T-helper 17 cell (primary cell): ENCODE results near the gene FHOD3. TPM values are rescaled to one million over a fixed set of nuclear protein-coding genes. Genes with fewer than 3 reads are reported as not detected.

Source experiments
- ATAC-seq: fragments of 150-1000 bp; cut with Tn5 transposase; 2 replicates; pipeline ENCODE4 v1.10.0; 2021; ENCODE audit warnings: mild to moderate bottlenecking, moderate library complexity
- DNase-seq, 3 donors: peaks; one replicate each; pipeline versions ENCODE4 v3.0.0 to v3.0.0-alpha.2; 2020 to 2021
- H3K9me3 ChIP-seq: one replicate; pipeline ENCODE4 v1.7.0; 2013; ENCODE audit warnings: low read length, mild to moderate bottlenecking; ENCODE audit not compliant: control insufficient read depth, poor library complexity, severe bottlenecking
- H3K27ac Mint-ChIP-seq: one replicate; pipeline ENCODE4 v1.8.0; 2022; ENCODE audit warnings: mild to moderate bottlenecking, moderate library complexity, mixed read lengths
- H3K27me3 Mint-ChIP-seq: one replicate; pipeline ENCODE4 v1.8.0; 2022; ENCODE audit warnings: mixed read lengths
- H3K36me3 Mint-ChIP-seq: one replicate; pipeline ENCODE4 v1.8.0; 2022; ENCODE audit warnings: low read depth, mixed read lengths
- H3K4me1 Mint-ChIP-seq: one replicate; pipeline ENCODE4 v1.8.0; 2022; ENCODE audit warnings: mild to moderate bottlenecking, mixed read lengths
- H3K4me3 Mint-ChIP-seq: one replicate; pipeline ENCODE4 v1.8.0; 2022; ENCODE audit warnings: mild to moderate bottlenecking, moderate library complexity, mixed read lengths
- total RNA-seq, 4 donors: library from RNA in 2 of 4; stranded (reverse) in 2 of 4; gene quantifications; one replicate each; pipeline ENCODE4 v1.2.3 and lab custom pipeline; 2022 to 2026

FHOD3 gene
- total RNA-seq, 2 donors from 2014 or later = not detected

- Mint-ChIP-seq H3K4me3 (no peak overlapping the region), H3K4me1 (no peaks in the 10 kb centered on the region), H3K27me3 (peaks cover 17% of the 10 kb centered on the region), H3K27ac (no peak overlapping the region), H3K36me3 (no peaks in the 10 kb centered on the region)
- no peak for DNase-seq
- no peak for ATAC-seq
- H3K9me3 ChIP-seq = no peaks in the 10 kb centered on the region
These were observed 332.3 kb downstream of the FHOD3 start for GRCh38 chr18:36629836-36630235.

- H3K9me3 ChIP-seq = no peaks in the 10 kb centered on the region
- Mint-ChIP-seq H3K27me3 (peaks cover 13% of the 10 kb centered on the region), H3K4me1 (no peaks in the 10 kb centered on the region), H3K27ac (no peak overlapping the region), H3K36me3 (no peaks in the 10 kb centered on the region), H3K4me3 (no peak overlapping the region)
- no peak for ATAC-seq
- DNase-seq = no peak
These were observed 333.4 kb downstream of the FHOD3 start for GRCh38 chr18:36630917-36631316.

DNA sequence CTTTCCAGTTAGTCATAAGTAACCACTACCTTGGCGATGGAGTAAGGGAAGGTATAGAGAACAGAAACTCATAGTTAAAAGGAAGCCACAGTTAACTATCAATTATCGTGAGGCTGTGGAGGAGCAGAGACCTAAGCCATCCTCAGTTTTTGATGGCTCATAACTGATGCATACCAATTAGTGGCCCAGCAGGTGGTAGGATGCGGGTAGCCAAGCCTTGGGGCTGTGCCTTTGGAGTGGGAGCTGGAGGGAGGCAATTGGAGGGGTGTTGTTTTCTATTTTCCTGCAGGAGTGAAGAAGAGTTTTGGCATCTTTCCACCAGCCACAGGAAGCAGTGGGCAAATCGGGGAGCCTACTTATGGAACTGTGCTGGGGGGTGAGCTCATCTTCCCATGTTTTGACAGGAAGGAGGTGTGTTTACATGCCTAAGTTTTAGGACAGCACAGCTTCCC is 336.5 kb downstream of the FHOD3 start:
- no peak overlapping the region for H3K4me3 Mint-ChIP-seq
- no peak for ATAC-seq
- no peak for DNase-seq
- H3K36me3 Mint-ChIP-seq = no peaks in the 10 kb centered on the region
- H3K27ac Mint-ChIP-seq = no peak overlapping the region
- H3K27me3 Mint-ChIP-seq = peaks cover 28% of the 10 kb centered on the region
- H3K4me1 Mint-ChIP-seq = no peaks in the 10 kb centered on the region
- H3K9me3 ChIP-seq = no peaks in the 10 kb centered on the region

DNA sequence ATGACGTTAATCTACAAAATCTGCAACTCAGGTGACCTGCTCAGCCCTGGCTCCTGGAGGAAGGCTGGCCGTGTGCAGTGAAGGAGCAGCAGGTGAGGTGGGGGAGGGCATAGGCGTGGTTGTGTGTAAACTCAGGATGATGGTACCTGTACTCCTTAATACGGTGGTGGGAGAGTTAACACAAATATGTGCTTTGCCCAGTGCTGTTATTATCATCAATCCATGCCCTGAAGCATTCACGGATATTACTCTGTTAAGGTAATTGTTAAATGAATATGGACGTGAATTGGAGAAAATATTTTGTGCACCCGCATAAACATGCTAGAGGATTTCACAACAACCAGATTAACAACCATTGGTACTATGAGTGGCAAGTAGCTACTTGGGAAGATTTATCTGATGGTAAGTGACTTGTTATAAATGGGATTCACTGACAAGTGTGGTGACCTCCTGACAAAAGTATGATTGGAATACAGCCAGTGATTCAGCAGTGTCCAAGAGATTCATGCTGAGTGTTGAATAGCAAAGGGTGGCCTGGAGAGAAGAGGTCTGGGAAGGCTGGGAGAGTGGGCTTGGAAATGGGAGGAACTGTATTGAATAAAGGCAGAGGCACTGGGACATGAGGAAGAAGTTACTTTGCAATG is 337.2 kb downstream of the FHOD3 start:
- Mint-ChIP-seq H3K4me3 (no peak overlapping the region), H3K36me3 (no peaks in the 10 kb centered on the region), H3K4me1 (no peaks in the 10 kb centered on the region), H3K27me3 (peaks cover 28% of the 10 kb centered on the region), H3K27ac (no peak overlapping the region)
- ATAC-seq (no peak), DNase-seq (no peak)
- H3K9me3 ChIP-seq = no peaks in the 10 kb centered on the region

- no peak for DNase-seq
- no peaks in the 10 kb centered on the region for H3K9me3 ChIP-seq
- H3K36me3 Mint-ChIP-seq = no peaks in the 10 kb centered on the region
- H3K27ac Mint-ChIP-seq = no peak overlapping the region
- ATAC-seq = no peak
- no peaks in the 10 kb centered on the region for H3K4me1 Mint-ChIP-seq
- peaks cover 28% of the 10 kb centered on the region for H3K27me3 Mint-ChIP-seq
- H3K4me3 Mint-ChIP-seq = no peak overlapping the region
These were observed 338.0 kb downstream of the FHOD3 start for GRCh38 chr18:36635414-36636096.

DNA sequence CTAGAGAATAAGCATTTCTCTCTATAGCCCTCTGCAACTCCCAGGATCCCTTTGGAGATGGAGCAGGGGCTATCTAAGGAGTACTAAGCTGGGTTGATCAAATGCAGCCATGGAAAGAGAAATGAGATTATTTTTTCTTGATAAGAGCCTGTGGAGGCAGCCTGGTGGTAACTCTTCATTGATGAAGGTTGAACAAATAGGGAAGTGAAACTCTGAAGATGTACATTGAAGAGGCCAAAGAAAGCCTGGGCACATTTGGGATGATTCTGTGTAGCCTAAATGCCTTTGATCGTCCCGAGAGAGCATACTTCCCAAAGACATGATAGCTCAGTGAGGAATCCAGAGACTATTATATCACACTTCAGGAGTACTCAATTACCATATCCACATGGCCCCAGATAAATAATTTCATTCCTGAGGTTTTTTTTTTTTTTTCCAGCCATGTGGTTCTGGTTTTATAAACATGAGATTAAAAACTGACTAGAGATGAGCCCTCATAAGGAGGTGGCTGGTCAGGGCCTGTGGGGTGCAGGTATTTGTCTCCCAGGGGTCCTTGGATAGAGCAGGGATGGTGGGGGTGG is 338.8 kb downstream of the FHOD3 start:
- H3K36me3 Mint-ChIP-seq = no peaks in the 10 kb centered on the region
- H3K4me1 Mint-ChIP-seq = no peaks in the 10 kb centered on the region
- H3K27me3 Mint-ChIP-seq = peaks cover 34% of the 10 kb centered on the region
- ATAC-seq = no peak
- no peak overlapping the region for H3K4me3 Mint-ChIP-seq
- no peak for DNase-seq
- H3K9me3 ChIP-seq = peaks cover 2% of the 10 kb centered on the region
- H3K27ac Mint-ChIP-seq = no peak overlapping the region

DNA sequence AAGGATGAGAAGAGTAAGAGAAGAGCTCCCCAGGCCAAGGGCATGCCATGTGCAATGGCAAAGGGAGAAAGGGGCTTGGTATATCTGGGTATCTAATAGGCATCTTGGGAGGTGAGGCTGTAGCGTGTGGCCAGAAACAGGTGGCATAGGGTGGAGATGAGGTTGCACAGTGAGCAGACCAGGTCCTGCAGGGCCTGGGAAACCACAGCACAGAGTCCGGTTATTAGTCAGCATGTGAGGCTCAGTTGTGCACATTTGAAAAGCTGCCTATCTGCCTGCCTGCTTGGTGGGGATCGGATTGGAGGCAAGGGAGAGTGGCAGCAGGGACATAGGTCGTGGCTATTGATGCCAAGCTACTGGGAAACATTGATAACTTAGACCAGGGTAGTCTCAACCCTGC is 340.7 kb downstream of the FHOD3 start:
- Mint-ChIP-seq H3K27ac (no peak overlapping the region), H3K4me3 (no peak overlapping the region), H3K4me1 (no peaks in the 10 kb centered on the region), H3K27me3 (peaks cover 29% of the 10 kb centered on the region), H3K36me3 (no peaks in the 10 kb centered on the region)
- peaks cover 2% of the 10 kb centered on the region for H3K9me3 ChIP-seq
- DNase-seq (no peak), ATAC-seq (no peak)

- Mint-ChIP-seq H3K27me3 (peaks cover 29% of the 10 kb centered on the region), H3K4me1 (no peaks in the 10 kb centered on the region), H3K27ac (no peak overlapping the region), H3K36me3 (peaks cover 3% of the 10 kb centered on the region), H3K4me3 (no peak overlapping the region)
- H3K9me3 ChIP-seq = peaks cover 2% of the 10 kb centered on the region
- no peak for DNase-seq
- no peak for ATAC-seq
These were observed 342.8 kb downstream of the FHOD3 start for GRCh38 chr18:36640021-36640952.

- Mint-ChIP-seq H3K27me3 (peaks cover 20% of the 10 kb centered on the region), H3K4me1 (no peaks in the 10 kb centered on the region)
These were observed 345.5 kb downstream of the FHOD3 start for GRCh38 chr18:36643061-36643460.

DNA sequence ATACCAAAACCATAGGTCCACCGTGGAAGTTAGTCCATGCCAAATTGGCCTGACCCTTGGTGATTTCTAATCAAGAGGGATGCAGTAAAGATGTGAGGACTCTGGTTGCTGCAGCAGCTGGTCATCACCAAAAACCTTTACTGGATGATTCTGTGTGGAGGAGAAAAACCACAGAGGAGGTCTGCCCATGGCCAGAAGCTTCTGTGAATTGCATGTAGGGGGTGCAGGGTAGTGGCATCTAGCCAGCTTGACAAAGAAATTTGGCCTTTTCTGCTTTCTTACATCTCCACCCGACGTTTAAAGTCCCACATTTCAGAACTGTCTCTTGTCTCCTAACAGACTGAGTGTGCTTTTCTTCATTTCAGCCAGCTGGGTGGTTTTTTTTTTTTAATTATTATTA is 351.3 kb downstream of the FHOD3 start:
- DNase-seq = no peak
- H3K4me1 Mint-ChIP-seq = no peaks in the 10 kb centered on the region
- H3K9me3 ChIP-seq = no peaks in the 10 kb centered on the region
- no peak for ATAC-seq
- no peak overlapping the region for H3K4me3 Mint-ChIP-seq
- H3K27me3 Mint-ChIP-seq = peaks cover 43% of the 10 kb centered on the region
- H3K36me3 Mint-ChIP-seq = peaks cover 3% of the 10 kb centered on the region
- no peak overlapping the region for H3K27ac Mint-ChIP-seq

More at GRCh38 chr18:36643061-36643460, 345.5 kb downstream of the FHOD3 start:
- H3K9me3 ChIP-seq = peaks cover 2% of the 10 kb centered on the region
- Mint-ChIP-seq H3K36me3 (peaks cover 3% of the 10 kb centered on the region), H3K27ac (no peak overlapping the region), H3K4me3 (no peak overlapping the region)
- DNase-seq = no peak
- no peak for ATAC-seq

DNA sequence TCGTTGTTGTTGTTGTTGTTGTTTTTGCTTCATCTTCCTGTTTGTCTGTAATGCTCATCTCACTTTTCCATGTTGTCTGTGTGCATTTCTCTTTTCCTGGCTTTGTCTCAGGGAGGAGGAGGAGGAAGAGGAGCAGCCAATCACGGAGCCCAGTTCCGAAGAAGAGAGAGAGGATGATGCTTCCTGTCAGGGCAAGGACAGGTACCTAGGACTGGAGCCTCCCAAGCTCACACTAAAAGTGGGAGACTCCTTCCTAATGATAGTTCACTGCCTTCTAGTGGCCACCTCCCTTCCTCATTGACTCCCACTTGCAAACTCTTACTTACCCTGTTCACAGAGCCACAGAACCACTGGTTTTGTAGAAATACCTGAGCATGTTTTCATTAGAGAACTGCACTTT is 351.7 kb downstream of the FHOD3 start:
- Mint-ChIP-seq H3K27ac (no peak overlapping the region), H3K27me3 (peaks cover 44% of the 10 kb centered on the region), H3K36me3 (peaks cover 3% of the 10 kb centered on the region), H3K4me3 (no peak overlapping the region), H3K4me1 (no peaks in the 10 kb centered on the region)
- DNase-seq (no peak), ATAC-seq (no peak)
- no peaks in the 10 kb centered on the region for H3K9me3 ChIP-seq

DNA sequence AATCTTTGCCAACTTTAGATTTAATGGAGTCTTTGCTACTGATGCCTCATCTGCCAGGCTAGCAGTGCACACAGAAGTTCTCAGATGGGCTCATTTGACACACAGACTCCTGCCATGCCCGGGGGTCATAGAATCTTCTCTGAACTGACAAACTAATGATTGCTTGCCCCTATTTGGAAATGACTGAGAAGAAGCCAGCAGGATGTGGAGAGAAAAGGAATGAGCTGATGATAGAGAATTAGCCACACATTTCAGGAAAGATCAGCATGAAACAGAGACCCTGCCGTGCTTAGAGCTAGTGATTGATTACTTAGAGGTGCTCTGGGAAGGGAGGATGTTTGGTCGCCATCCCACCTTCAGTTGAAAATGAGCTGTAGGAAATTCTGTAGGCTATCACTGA is 352.8 kb downstream of the FHOD3 start:
- H3K4me3 Mint-ChIP-seq = no peak overlapping the region
- ATAC-seq = no peak

DNA sequence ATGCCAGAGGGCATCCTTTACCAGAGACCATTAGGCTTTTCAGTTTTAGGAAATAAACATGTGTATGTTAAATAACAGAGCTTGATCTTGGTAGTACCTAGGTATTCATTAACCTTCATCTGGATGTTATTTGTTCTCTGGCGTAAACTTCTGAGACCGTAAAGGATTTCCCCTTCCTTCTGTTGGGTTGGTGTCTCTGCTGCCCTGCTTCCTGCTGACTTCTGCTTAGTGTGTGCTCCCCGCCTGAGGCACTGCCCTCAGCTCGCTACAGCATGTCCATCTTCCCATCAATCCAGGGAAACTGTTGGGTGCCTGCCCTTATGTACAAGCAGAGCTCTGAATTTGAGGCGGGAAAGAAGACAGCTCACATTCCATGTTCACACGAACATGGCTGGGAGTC is 353.4 kb downstream of the FHOD3 start:
- H3K36me3 Mint-ChIP-seq = no peaks in the 10 kb centered on the region
- H3K27ac Mint-ChIP-seq = no peak overlapping the region
- ATAC-seq (no peak), DNase-seq (no peak)
- H3K4me1 Mint-ChIP-seq = no peaks in the 10 kb centered on the region
- peaks cover 48% of the 10 kb centered on the region for H3K27me3 Mint-ChIP-seq
- no peaks in the 10 kb centered on the region for H3K9me3 ChIP-seq
- no peak overlapping the region for H3K4me3 Mint-ChIP-seq

More for the DNA sequence above, 352.8 kb downstream of the FHOD3 start:
- no peak for DNase-seq
- Mint-ChIP-seq H3K27ac (no peak overlapping the region), H3K4me1 (no peaks in the 10 kb centered on the region), H3K27me3 (peaks cover 46% of the 10 kb centered on the region), H3K36me3 (no peaks in the 10 kb centered on the region)
- no peaks in the 10 kb centered on the region for H3K9me3 ChIP-seq
